Astrocyte (in vitro differentiated cells and primary cell): Measurements from ENCODE around the gene CLMN. TPM values are rescaled to one million over a fixed set of nuclear protein-coding genes. Genes with fewer than 3 reads are reported as not detected.

Source experiments
- DNase-seq: peaks from one replicate; pipeline ENCODE4 v3.0.0-alpha.2; 2010; ENCODE audit warnings: low read depth
- FAIRE-seq: peaks from 2 replicates; lab custom pipeline; 2011; peaks lifted over from hg19 to GRCh38; lab: Jason Lieb, UNC
- H2AFZ ChIP-seq: 2 replicates; pipeline ENCODE4 v1.6.0; 2012; ENCODE audit warnings: low read depth, low read length, inconsistent platforms
- H3K27ac ChIP-seq: 2 replicates; pipeline ENCODE4 v1.5.1; 2011; ENCODE audit warnings: low read depth, low read length, inconsistent platforms
- H3K27me3 ChIP-seq: 2 replicates; pipeline ENCODE4 v1.6.0; 2011; ENCODE audit warnings: low read length, inconsistent platforms; ENCODE audit not compliant: insufficient read depth
- H3K36me3 ChIP-seq: 2 replicates; pipeline ENCODE4 v1.5.1; 2011; ENCODE audit warnings: low read length, inconsistent platforms; ENCODE audit not compliant: insufficient read depth
- H3K4me1 ChIP-seq: 2 replicates; pipeline ENCODE4 v1.5.1; 2011; ENCODE audit warnings: low read length, inconsistent platforms; ENCODE audit not compliant: insufficient read depth
- H3K4me2 ChIP-seq: 2 replicates; pipeline ENCODE4 v1.6.0; 2012; ENCODE audit warnings: low read length, inconsistent platforms
- H3K4me3 ChIP-seq: 2 replicates; pipeline ENCODE4 v1.5.1; 2011; ENCODE audit warnings: low read depth, mild to moderate bottlenecking, low read length, inconsistent platforms; ENCODE audit not compliant: insufficient read depth
- H3K79me2 ChIP-seq: 2 replicates; pipeline ENCODE4 v1.6.0; 2012; ENCODE audit warnings: mild to moderate bottlenecking, low read length, inconsistent platforms; ENCODE audit not compliant: insufficient read depth
- H3K9ac ChIP-seq: 2 replicates; pipeline ENCODE4 v1.6.0; 2012; ENCODE audit warnings: mild to moderate bottlenecking, low read length, inconsistent platforms
- H3K9me3 ChIP-seq: 2 replicates; pipeline ENCODE4 v1.5.1; 2012; ENCODE audit warnings: low read depth, mild to moderate bottlenecking, low read length, inconsistent platforms; ENCODE audit not compliant: insufficient read depth
- H4K20me1 ChIP-seq: 2 replicates; pipeline ENCODE4 v1.6.0; 2012; ENCODE audit warnings: low read length, inconsistent platforms; ENCODE audit not compliant: insufficient read depth
- H3K27ac Mint-ChIP-seq: one replicate; pipeline ENCODE4 v1.8.0; 2021; ENCODE audit warnings: mild to moderate bottlenecking, mixed read lengths; ENCODE audit not compliant: unreplicated experiment
- H3K27me3 Mint-ChIP-seq: one replicate; pipeline ENCODE4 v1.8.0; 2021; ENCODE audit warnings: low read depth, mixed read lengths; ENCODE audit not compliant: unreplicated experiment
- H3K36me3 Mint-ChIP-seq: one replicate; pipeline ENCODE4 v1.8.0; 2021; ENCODE audit warnings: low read depth, mixed read lengths; ENCODE audit not compliant: unreplicated experiment
- H3K4me1 Mint-ChIP-seq: one replicate; pipeline ENCODE4 v1.8.0; 2021; ENCODE audit warnings: low read depth, mixed read lengths; ENCODE audit not compliant: unreplicated experiment
- H3K4me3 Mint-ChIP-seq: one replicate; pipeline ENCODE4 v1.8.0; 2021; ENCODE audit warnings: mild to moderate bottlenecking, moderate library complexity, mixed read lengths; ENCODE audit not compliant: unreplicated experiment
- H3K9me3 Mint-ChIP-seq: one replicate; pipeline ENCODE4 v1.8.0; 2021; ENCODE audit warnings: mild to moderate bottlenecking, mixed read lengths; ENCODE audit not compliant: unreplicated experiment
- EZH2 ChIP-seq: IDR thresholded peaks from 2 replicates; pipeline ENCODE4 v1.6.1; 2012; ENCODE audit warnings: mild to moderate bottlenecking, low read length, inconsistent platforms; ENCODE audit not compliant: insufficient read depth
- total RNA-seq: library from RNA; stranded (reverse); gene quantifications from 2 replicates; pipeline ENCODE4 v1.2.1, GENCODE V29; 2021
- TF ChIP-seq, protein P1 (sequence below): IDR thresholded peaks from 2 replicates; pipeline ENCODE4 v1.5.1; 2011; ENCODE audit warnings: low read depth, mild to moderate bottlenecking, inconsistent platforms, low read length, moderate library complexity; ENCODE audit not compliant: insufficient read depth

CLMN gene
- total RNA-seq, 1 donor from 2014 or later, result 14.0 TPM

GRCh38 chr14:95238487-95239298, 81.0 kb downstream of the CLMN start:
- Histone ChIP-seq H3K36me3 (no peaks in the 10 kb centered on the region), H3K4me3 (no peak overlapping the region), H2AFZ (no peak overlapping the region), H3K79me2 (no peaks in the 10 kb centered on the region), H3K4me1 (no peaks in the 10 kb centered on the region), H3K27ac (no peak overlapping the region), H3K4me2 (no peak overlapping the region), H3K27me3 (no peaks in the 10 kb centered on the region), H3K9me3 (no peaks in the 10 kb centered on the region), H3K9ac (no peak overlapping the region), H4K20me1 (no peaks in the 10 kb centered on the region)
- Mint-ChIP-seq H3K9me3 (no peaks in the 10 kb centered on the region), H3K4me1 (peaks cover 1% of the 10 kb centered on the region), H3K27me3 (peaks cover 10% of the 10 kb centered on the region), H3K27ac (no peak overlapping the region), H3K4me3 (no peak overlapping the region), H3K36me3 (no peaks in the 10 kb centered on the region)
- DNase-seq (no peak), FAIRE-seq (no peak)
- TF ChIP-seq EZH2, result no peak
- TF ChIP-seq, protein P1, sequence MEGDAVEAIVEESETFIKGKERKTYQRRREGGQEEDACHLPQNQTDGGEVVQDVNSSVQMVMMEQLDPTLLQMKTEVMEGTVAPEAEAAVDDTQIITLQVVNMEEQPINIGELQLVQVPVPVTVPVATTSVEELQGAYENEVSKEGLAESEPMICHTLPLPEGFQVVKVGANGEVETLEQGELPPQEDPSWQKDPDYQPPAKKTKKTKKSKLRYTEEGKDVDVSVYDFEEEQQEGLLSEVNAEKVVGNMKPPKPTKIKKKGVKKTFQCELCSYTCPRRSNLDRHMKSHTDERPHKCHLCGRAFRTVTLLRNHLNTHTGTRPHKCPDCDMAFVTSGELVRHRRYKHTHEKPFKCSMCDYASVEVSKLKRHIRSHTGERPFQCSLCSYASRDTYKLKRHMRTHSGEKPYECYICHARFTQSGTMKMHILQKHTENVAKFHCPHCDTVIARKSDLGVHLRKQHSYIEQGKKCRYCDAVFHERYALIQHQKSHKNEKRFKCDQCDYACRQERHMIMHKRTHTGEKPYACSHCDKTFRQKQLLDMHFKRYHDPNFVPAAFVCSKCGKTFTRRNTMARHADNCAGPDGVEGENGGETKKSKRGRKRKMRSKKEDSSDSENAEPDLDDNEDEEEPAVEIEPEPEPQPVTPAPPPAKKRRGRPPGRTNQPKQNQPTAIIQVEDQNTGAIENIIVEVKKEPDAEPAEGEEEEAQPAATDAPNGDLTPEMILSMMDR, result no peak

DNA sequence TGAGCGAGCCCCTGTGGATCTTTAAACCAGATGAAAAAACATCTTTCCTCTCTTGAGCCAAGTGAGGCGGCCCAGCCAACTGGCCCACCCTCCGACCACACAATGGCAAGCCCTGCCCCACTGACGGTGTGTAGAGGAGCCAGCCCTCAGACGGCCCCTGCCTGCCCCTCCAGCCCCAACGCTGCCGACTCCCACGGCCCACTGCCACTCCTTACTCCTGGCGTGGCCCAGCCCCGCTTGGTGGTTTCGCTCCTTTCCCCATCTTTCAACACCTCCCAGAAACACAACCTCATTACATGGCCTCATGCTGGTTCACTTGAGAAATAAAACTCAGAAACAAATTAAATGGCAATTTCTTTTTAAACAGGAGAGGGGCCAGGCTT, 81.8 kb downstream of the CLMN start:
- no peaks in the 10 kb centered on the region for H3K9me3 Mint-ChIP-seq
- H3K27ac Mint-ChIP-seq, result no peak overlapping the region
- peaks cover 1% of the 10 kb centered on the region for H3K4me1 Mint-ChIP-seq
- TF ChIP-seq, protein P1, result no peak
- TF ChIP-seq EZH2, result no peak
- H3K27ac ChIP-seq, result no peak overlapping the region
- no peak overlapping the region for H3K4me2 ChIP-seq
- no peak overlapping the region for H3K4me3 Mint-ChIP-seq
- no peak overlapping the region for H3K9ac ChIP-seq
- peaks cover 10% of the 10 kb centered on the region for H3K27me3 Mint-ChIP-seq
- H3K36me3 Mint-ChIP-seq, result no peaks in the 10 kb centered on the region
- DNase-seq, result no peak
- H3K27me3 ChIP-seq, result no peaks in the 10 kb centered on the region
- no peak for FAIRE-seq
- H3K4me3 ChIP-seq, result no peak overlapping the region
- no peaks in the 10 kb centered on the region for H3K79me2 ChIP-seq
- H3K36me3 ChIP-seq, result no peaks in the 10 kb centered on the region
- H3K9me3 ChIP-seq, result no peaks in the 10 kb centered on the region
- H3K4me1 ChIP-seq, result no peaks in the 10 kb centered on the region
- no peaks in the 10 kb centered on the region for H4K20me1 ChIP-seq
- H2AFZ ChIP-seq, result no peak overlapping the region
